HG03521 (cell line): ENCODE results near the gene APOF.
"Not testable (repeated sequence)": the region's sequence is repeated elsewhere in the genome, so short reads cannot be mapped to it uniquely, and the experiment has no call there.

Source experiments
- ATAC-seq: cut with Tn5 transposase; IDR thresholded peaks from one replicate; pipeline ENCODE4 v1.9.1; 2021; ENCODE audit warnings: mild to moderate bottlenecking, moderate library complexity; ENCODE audit not compliant: unreplicated experiment

APOF gene

GRCh38 chr12:56374726-56375597, 12.3 kb upstream of the APOF start:
- ATAC-seq = peak; percentile 16

GRCh38 chr12:56373515-56373914, 10.9 kb upstream of the APOF start:
- no peak for ATAC-seq

GRCh38 chr12:56366948-56367347, 4.3 kb upstream of the APOF start:
- no peak for ATAC-seq

GRCh38 chr12:56361487-56362129, 1.0 kb downstream of the APOF start:
- ATAC-seq = no peak

GRCh38 chr12:56359851-56360767, 2.5 kb downstream of the APOF start, which contains the start of gene STAT2:
Gene STAT2, minus strand, starts transcription at chr12:56360107. Its CDS starts 3,536 bp downstream, at chr12:56356571.
- ATAC-seq = peak; percentile 96

- no peak for ATAC-seq
Measured at GRCh38 chr12:56358836-56359532, 3.7 kb downstream of the APOF start.

GRCh38 chr12:56351325-56351724, 11.3 kb downstream of the APOF start:
- no peak for ATAC-seq

GRCh38 chr12:56350662-56351061, 12.0 kb downstream of the APOF start:
- ATAC-seq = no peak

- no peak for ATAC-seq
Measured at GRCh38 chr12:56348776-56349175, 13.9 kb downstream of the APOF start.

- ATAC-seq = not testable (repeated sequence)
Measured at GRCh38 chr12:56347255-56347654, 15.4 kb downstream of the APOF start.

GRCh38 chr12:56346675-56347074, 16.0 kb downstream of the APOF start:
- ATAC-seq = no peak

- ATAC-seq = not testable (repeated sequence)
Measured at GRCh38 chr12:56342290-56342689, 20.4 kb downstream of the APOF start.

- no peak for ATAC-seq
Measured at GRCh38 chr12:56341616-56342015, 21.0 kb downstream of the APOF start.

- no peak for ATAC-seq
Measured at GRCh38 chr12:56339158-56339422, 23.6 kb downstream of the APOF start.

- no peak for ATAC-seq
Measured at GRCh38 chr12:56338308-56339157, 24.1 kb downstream of the APOF start, which contains the start of gene IL23A. Gene IL23A, plus strand, starts transcription at chr12:56338884. Its CDS starts 161 bp downstream, at chr12:56339045.

GRCh38 chr12:56337753-56338251, 24.9 kb downstream of the APOF start:
- no peak for ATAC-seq

- ATAC-seq = no peak
Measured at GRCh38 chr12:56336361-56337167, 26.1 kb downstream of the APOF start.

GRCh38 chr12:56335527-56335926, 27.1 kb downstream of the APOF start:
- ATAC-seq = not testable (repeated sequence)

GRCh38 chr12:56334490-56334793, 28.2 kb downstream of the APOF start:
- no peak for ATAC-seq
